T-helper 9 cell (primary cell): ENCODE data around the gene DCLK3.

Experiments used
- DNase-seq: peaks from one replicate; pipeline ENCODE4 v3.0.0-alpha.2; 2020

The DCLK3 gene

GRCh38 chr3:36762918-36763849, 1.2 kb downstream of the DCLK3 start:
- no peak for DNase-seq

- no peak for DNase-seq
These were observed 2.6 kb downstream of the DCLK3 start for GRCh38 chr3:36761779-36762178.

- no peak for DNase-seq
These were observed 8.1 kb downstream of the DCLK3 start for GRCh38 chr3:36756269-36756668.

GRCh38 chr3:36751326-36751725, 13.0 kb downstream of the DCLK3 start:
- DNase-seq = no peak

- no peak for DNase-seq
These were observed 13.6 kb downstream of the DCLK3 start for GRCh38 chr3:36750737-36751136.

GRCh38 chr3:36744763-36745162, 19.6 kb downstream of the DCLK3 start:
- no peak for DNase-seq

GRCh38 chr3:36743826-36744225, 20.5 kb downstream of the DCLK3 start:
- DNase-seq = no peak

- DNase-seq = no peak
These were observed 23.1 kb downstream of the DCLK3 start for GRCh38 chr3:36741285-36741684.

GRCh38 chr3:36740787-36741186, 23.6 kb downstream of the DCLK3 start:
- DNase-seq = no peak

- DNase-seq = no peak
These were observed 25.7 kb downstream of the DCLK3 start for GRCh38 chr3:36738702-36739101.

GRCh38 chr3:36736301-36736700, 28.1 kb downstream of the DCLK3 start:
- DNase-seq = no peak

GRCh38 chr3:36734742-36735141, 29.6 kb downstream of the DCLK3 start:
- DNase-seq = no peak

GRCh38 chr3:36733723-36734122, 30.6 kb downstream of the DCLK3 start:
- DNase-seq = no peak

- DNase-seq = no peak
These were observed 31.1 kb downstream of the DCLK3 start for GRCh38 chr3:36733162-36733696.

GRCh38 chr3:36730966-36731365, 33.4 kb downstream of the DCLK3 start:
- no peak for DNase-seq

- DNase-seq = no peak
These were observed 34.9 kb downstream of the DCLK3 start for GRCh38 chr3:36729204-36730056.

- DNase-seq = no peak
These were observed 49.8 kb downstream of the DCLK3 start for GRCh38 chr3:36714343-36715086.

- DNase-seq = no peak
These were observed 50.4 kb downstream of the DCLK3 start for GRCh38 chr3:36713904-36714303.

GRCh38 chr3:36710606-36711005, 53.7 kb downstream of the DCLK3 start:
- DNase-seq = no peak

GRCh38 chr3:36709826-36710365, 54.5 kb downstream of the DCLK3 start:
- no peak for DNase-seq

GRCh38 chr3:36709281-36709680, 55.1 kb downstream of the DCLK3 start:
- DNase-seq = no peak

- no peak for DNase-seq
These were observed 56.5 kb downstream of the DCLK3 start for GRCh38 chr3:36707623-36708409.
